ENCODE data around the gene NRXN3. TPM values are rescaled to one million over a fixed set of nuclear protein-coding genes. Genes with fewer than 3 reads are reported as not detected.

NRXN3 gene
- total RNA-seq, 4 donors from 2014 or later, result 0.04 to 0.16 TPM; not detected in 2

- in situ Hi-C loops (cut with MboI; ENCODE audit: low sequenced_read_pairs in 4 of 4), result no loop called here
- Histone ChIP-seq H3K4me3 (no peak overlapping the region), H3K27me3 (no peaks in the 10 kb centered on the region), H3K36me3 (no peaks in the 10 kb centered on the region), H3K27ac (no peak overlapping the region), H3K9me3 (no peaks in the 10 kb centered on the region), H3K4me1 (no peaks in the 10 kb centered on the region)
- ATAC-seq, result no peak
- intact Hi-C loops (cut with DNase I; ENCODE audit: low total_unique reads), result no loop called here
- no peak for DNase-seq
- TF ChIP-seq CTCF (IDR thresholded peaks at IDR 0.05 in 4 of 5, conservative IDR thresholded peaks at IDR 0.05 in 1 of 5) (no peak), POLR2A (IDR thresholded peaks at IDR 0.05) (no peak)
Observed at GRCh38 chr14:78700236-78700635, 530.1 kb downstream of the NRXN3 start.

- intact Hi-C loops (cut with DNase I; ENCODE audit: low total_unique reads) (no loop called here), in situ Hi-C loops (cut with MboI; ENCODE audit: low sequenced_read_pairs in 4 of 4) (no loop called here)
- TF ChIP-seq CTCF (IDR thresholded peaks at IDR 0.05 in 4 of 5, conservative IDR thresholded peaks at IDR 0.05 in 1 of 5) (no peak), POLR2A (IDR thresholded peaks at IDR 0.05) (no peak)
- H3K27me3 ChIP-seq, result no peaks in the 10 kb centered on the region
- no peaks in the 10 kb centered on the region for H3K9me3 ChIP-seq
- no peaks in the 10 kb centered on the region for H3K36me3 ChIP-seq
- H3K4me3 ChIP-seq, result no peak overlapping the region
- ATAC-seq (no peak), DNase-seq (no peak)
- no peaks in the 10 kb centered on the region for H3K4me1 ChIP-seq
- H3K27ac ChIP-seq, result no peak overlapping the region
Observed at GRCh38 chr14:78701246-78701645, 531.1 kb downstream of the NRXN3 start.

GRCh38 chr14:78704965-78705364 is 534.8 kb downstream of the NRXN3 start:
- no peak for TF ChIP-seq CTCF (IDR thresholded peaks at IDR 0.05 in 4 of 5, conservative IDR thresholded peaks at IDR 0.05 in 1 of 5)
- no peak for TF ChIP-seq POLR2A (IDR thresholded peaks at IDR 0.05)
- DNase-seq (no peak), ATAC-seq (no peak)
- Histone ChIP-seq H3K4me3 (no peak overlapping the region), H3K27ac (no peak overlapping the region), H3K9me3 (no peaks in the 10 kb centered on the region), H3K27me3 (no peaks in the 10 kb centered on the region), H3K4me1 (no peaks in the 10 kb centered on the region), H3K36me3 (no peaks in the 10 kb centered on the region)
- intact Hi-C loops (cut with DNase I; ENCODE audit: low total_unique reads), result no loop called here
- in situ Hi-C loops (cut with MboI; ENCODE audit: low sequenced_read_pairs in 4 of 4), result no loop called here

GRCh38 chr14:78705989-78706388 is 535.8 kb downstream of the NRXN3 start:
- Histone ChIP-seq H3K4me3 (no peak overlapping the region), H3K27me3 (no peaks in the 10 kb centered on the region), H3K36me3 (no peaks in the 10 kb centered on the region), H3K4me1 (no peaks in the 10 kb centered on the region), H3K27ac (no peak overlapping the region), H3K9me3 (no peaks in the 10 kb centered on the region)
- ATAC-seq, result no peak
- in situ Hi-C loops (cut with MboI; ENCODE audit: low sequenced_read_pairs in 4 of 4), result no loop called here
- intact Hi-C loops (cut with DNase I; ENCODE audit: low total_unique reads), result no loop called here
- DNase-seq, result no peak
- no peak for TF ChIP-seq POLR2A (IDR thresholded peaks at IDR 0.05)

GRCh38 chr14:78709795-78710557 is 539.8 kb downstream of the NRXN3 start:
- no peak for TF ChIP-seq POLR2A (IDR thresholded peaks at IDR 0.05)
- no peak for TF ChIP-seq CTCF (IDR thresholded peaks at IDR 0.05 in 4 of 5, conservative IDR thresholded peaks at IDR 0.05 in 1 of 5)
- ATAC-seq (no peak), DNase-seq (no peak)
- no peaks in the 10 kb centered on the region for H3K36me3 ChIP-seq
- no peak overlapping the region for H3K27ac ChIP-seq
- in situ Hi-C loops (cut with MboI; ENCODE audit: low sequenced_read_pairs in 4 of 4) (no loop called here), intact Hi-C loops (cut with DNase I; ENCODE audit: low total_unique reads) (no loop called here)
- H3K27me3 ChIP-seq, result no peaks in the 10 kb centered on the region
- no peaks in the 10 kb centered on the region for H3K4me1 ChIP-seq
- no peaks in the 10 kb centered on the region for H3K9me3 ChIP-seq
- no peak overlapping the region for H3K4me3 ChIP-seq
